ENCODE measurements around the gene ST6GALNAC3. TPM values are rescaled to one million over a fixed set of nuclear protein-coding genes. Genes with fewer than 3 reads are reported as not detected.

ST6GALNAC3 gene
- polyA plus RNA-seq, 1 donor (not counting 4 experiments of a cell fraction or from before 2014, with no cell fraction given): 0.08 TPM

DNA sequence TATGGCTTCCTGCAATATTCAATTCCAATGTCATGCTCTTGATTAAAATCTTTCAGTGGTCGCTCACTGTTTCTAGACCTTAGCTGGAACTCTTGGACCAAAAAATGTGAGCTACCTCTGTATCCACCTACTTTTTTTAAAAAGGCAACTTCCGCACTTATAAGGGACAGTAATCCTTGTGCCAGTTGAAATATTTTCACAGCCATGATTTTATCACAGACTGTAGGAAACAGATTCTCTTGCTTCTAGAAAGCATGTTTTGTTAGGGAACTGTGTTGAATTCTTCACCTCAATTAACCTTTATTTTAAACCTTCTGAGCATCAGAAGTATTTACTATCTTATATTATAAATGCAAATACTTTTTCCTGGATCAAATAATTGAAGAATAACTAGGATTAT lies 496.7 kb downstream of the ST6GALNAC3 start:
- no peaks in the 10 kb centered on the region for H3K79me2 ChIP-seq (ENCODE audit: control insufficient read depth, insufficient read depth, low read length)
- FAIRE-seq (no peak), DNase-seq (ENCODE audit: low read depth, low spot score) (no peak)
- no peaks in the 10 kb centered on the region for H4K20me1 ChIP-seq (ENCODE audit: control insufficient read depth, extremely low read depth, insufficient read depth, low read length)
- H3K9me3 ChIP-seq (ENCODE audit: control insufficient read depth, low read depth, low read length): no peaks in the 10 kb centered on the region
- H2AFZ ChIP-seq (ENCODE audit: control insufficient read depth, low read length): no peak overlapping the region
- TF ChIP-seq EZH2 (IDR thresholded peaks at IDR 0.05; ENCODE audit: low read length): no peak
- TF ChIP-seq, protein P1, sequence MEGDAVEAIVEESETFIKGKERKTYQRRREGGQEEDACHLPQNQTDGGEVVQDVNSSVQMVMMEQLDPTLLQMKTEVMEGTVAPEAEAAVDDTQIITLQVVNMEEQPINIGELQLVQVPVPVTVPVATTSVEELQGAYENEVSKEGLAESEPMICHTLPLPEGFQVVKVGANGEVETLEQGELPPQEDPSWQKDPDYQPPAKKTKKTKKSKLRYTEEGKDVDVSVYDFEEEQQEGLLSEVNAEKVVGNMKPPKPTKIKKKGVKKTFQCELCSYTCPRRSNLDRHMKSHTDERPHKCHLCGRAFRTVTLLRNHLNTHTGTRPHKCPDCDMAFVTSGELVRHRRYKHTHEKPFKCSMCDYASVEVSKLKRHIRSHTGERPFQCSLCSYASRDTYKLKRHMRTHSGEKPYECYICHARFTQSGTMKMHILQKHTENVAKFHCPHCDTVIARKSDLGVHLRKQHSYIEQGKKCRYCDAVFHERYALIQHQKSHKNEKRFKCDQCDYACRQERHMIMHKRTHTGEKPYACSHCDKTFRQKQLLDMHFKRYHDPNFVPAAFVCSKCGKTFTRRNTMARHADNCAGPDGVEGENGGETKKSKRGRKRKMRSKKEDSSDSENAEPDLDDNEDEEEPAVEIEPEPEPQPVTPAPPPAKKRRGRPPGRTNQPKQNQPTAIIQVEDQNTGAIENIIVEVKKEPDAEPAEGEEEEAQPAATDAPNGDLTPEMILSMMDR (optimal IDR thresholded peaks at IDR 0.05 in 1 of 3, IDR thresholded peaks at IDR 0.05 in 1 of 3, conservative IDR thresholded peaks at IDR 0.05 in 1 of 3; ENCODE audit: extremely low read depth in 1 of 3, insufficient read depth in 2 of 3, low read length in 3 of 3): no peak
- H3K27ac ChIP-seq (ENCODE audit: control insufficient read depth, insufficient read depth, low read length): no peak overlapping the region
- no peaks in the 10 kb centered on the region for H3K9me1 ChIP-seq (ENCODE audit: control insufficient read depth, extremely low read depth, insufficient read depth, low read length)
- H3K9ac ChIP-seq (ENCODE audit: control insufficient read depth, extremely low read depth, insufficient read depth, low read length): no peak overlapping the region
- dilution Hi-C loops (cut with MboI; ENCODE audit: extremely low pct_ligation_motif_present, low sequenced_read_pairs): no loop called here
- H3K4me2 ChIP-seq (ENCODE audit: control insufficient read depth, extremely low read depth, insufficient read depth, low read depth, low read length): no peak overlapping the region
- H3K4me3 ChIP-seq (ENCODE audit: control insufficient read depth in 2 of 3, extremely low read depth in 1 of 3, insufficient read depth in 2 of 3, low read depth in 1 of 3, low read length in 3 of 3): no peak overlapping the region
- no peaks in the 10 kb centered on the region for H3K27me3 ChIP-seq (ENCODE audit: control insufficient read depth, extremely low read depth, insufficient read depth, low read length)
- no peaks in the 10 kb centered on the region for H3K4me1 ChIP-seq (ENCODE audit: control insufficient read depth, extremely low read depth, insufficient read depth, low read length)
- no peaks in the 10 kb centered on the region for H3K36me3 ChIP-seq (ENCODE audit: control insufficient read depth in 2 of 2, extremely low read depth in 1 of 2, insufficient read depth in 2 of 2, low read length in 2 of 2)

DNA sequence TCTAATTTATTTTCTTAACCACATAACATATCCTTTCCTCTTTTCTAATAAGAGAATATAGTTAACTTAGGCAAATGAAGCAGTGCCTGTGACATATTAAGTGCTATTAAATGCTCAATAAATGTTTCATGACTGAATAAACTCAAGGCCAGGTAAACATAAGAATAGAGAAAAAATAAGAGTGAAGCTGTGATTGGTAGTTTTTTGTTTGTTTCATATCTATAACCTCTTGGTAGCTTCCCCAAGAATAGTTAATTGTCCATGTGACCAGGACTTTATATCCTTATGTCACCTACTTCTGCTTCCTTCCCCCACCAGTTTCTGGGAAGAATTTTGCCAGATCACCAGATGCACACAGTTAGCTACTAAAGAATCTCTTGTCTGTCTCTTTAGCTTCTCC lies 497.7 kb downstream of the ST6GALNAC3 start:
- no peak for FAIRE-seq

More for the DNA sequence above, 497.7 kb downstream of the ST6GALNAC3 start:
- Histone ChIP-seq H3K79me2 (ENCODE audit: control insufficient read depth, insufficient read depth, low read length) (no peaks in the 10 kb centered on the region), H3K27me3 (ENCODE audit: control insufficient read depth, extremely low read depth, insufficient read depth, low read length) (no peaks in the 10 kb centered on the region), H3K9ac (ENCODE audit: control insufficient read depth, extremely low read depth, insufficient read depth, low read length) (no peak overlapping the region), H3K36me3 (ENCODE audit: control insufficient read depth in 2 of 2, extremely low read depth in 1 of 2, insufficient read depth in 2 of 2, low read length in 2 of 2) (no peaks in the 10 kb centered on the region), H3K4me3 (ENCODE audit: control insufficient read depth in 2 of 3, extremely low read depth in 1 of 3, insufficient read depth in 2 of 3, low read depth in 1 of 3, low read length in 3 of 3) (no peak overlapping the region), H4K20me1 (ENCODE audit: control insufficient read depth, extremely low read depth, insufficient read depth, low read length) (no peaks in the 10 kb centered on the region), H3K27ac (ENCODE audit: control insufficient read depth, insufficient read depth, low read length) (no peak overlapping the region), H3K9me1 (ENCODE audit: control insufficient read depth, extremely low read depth, insufficient read depth, low read length) (no peaks in the 10 kb centered on the region), H3K9me3 (ENCODE audit: control insufficient read depth, low read depth, low read length) (no peaks in the 10 kb centered on the region), H3K4me1 (ENCODE audit: control insufficient read depth, extremely low read depth, insufficient read depth, low read length) (no peaks in the 10 kb centered on the region), H3K4me2 (ENCODE audit: control insufficient read depth, extremely low read depth, insufficient read depth, low read depth, low read length) (no peak overlapping the region), H2AFZ (ENCODE audit: control insufficient read depth, low read length) (no peak overlapping the region)
- DNase-seq (ENCODE audit: low read depth, low spot score): no peak
- TF ChIP-seq, protein P1 (optimal IDR thresholded peaks at IDR 0.05 in 1 of 3, IDR thresholded peaks at IDR 0.05 in 1 of 3, conservative IDR thresholded peaks at IDR 0.05 in 1 of 3; ENCODE audit: extremely low read depth in 1 of 3, insufficient read depth in 2 of 3, low read length in 3 of 3): no peak
- no peak for TF ChIP-seq EZH2 (IDR thresholded peaks at IDR 0.05; ENCODE audit: low read length)
- dilution Hi-C loops (cut with MboI; ENCODE audit: extremely low pct_ligation_motif_present, low sequenced_read_pairs): no loop called here

Data from keratinocyte (primary cell).